Uterus (tissue), 4 donors: Measurements from ENCODE around the gene XYLT1. TPM values are rescaled to one million over a fixed set of nuclear protein-coding genes. Genes with fewer than 3 reads are reported as not detected.

Experiments used
- DNase-seq, 2 donors: peaks; one replicate each; pipeline ENCODE4 v3.0.0-alpha.2; 2019 to 2020
- H3K27ac ChIP-seq, 2 donors: fragments of 200-600 bp; sonication (generic); 1 replicate in 1 of 2; 2 replicates in 1 of 2; pipeline ENCODE4 v1.5.1; 2016 to 2018
- H3K27me3 ChIP-seq, 2 donors: fragments of 200-600 bp; sonication (generic); one replicate each; pipeline ENCODE4 v1.5.1; 2018 to 2019; ENCODE audit warnings: control low read depth in 1 of 2
- H3K36me3 ChIP-seq, 2 donors: fragments of 200-600 bp; sonication (generic); one replicate each; pipeline ENCODE4 v1.5.1; 2019; ENCODE audit warnings: control low read depth in 1 of 2
- H3K4me1 ChIP-seq, 2 donors: fragments of 200-600 bp; sonication (generic); one replicate each; pipeline ENCODE4 v1.5.1; 2018 to 2019; ENCODE audit warnings: control low read depth in 1 of 2
- H3K4me3 ChIP-seq, 2 donors: fragments of 200-600 bp; sonication (generic); 1 replicate in 1 of 2; 2 replicates in 1 of 2; pipeline ENCODE4 v1.5.1; 2018 to 2019; ENCODE audit warnings: mild to moderate bottlenecking in 1 of 2
- H3K9me3 ChIP-seq, 2 donors: fragments of 200-600 bp; sonication (generic); one replicate each; pipeline ENCODE4 v1.5.1; 2019; ENCODE audit warnings: control low read depth in 1 of 2
- POLR2A ChIP-seq, 2 donors: fragments of 450-650 bp; IDR thresholded peaks; one replicate each; pipeline ENCODE4 v1.6.1; 2016; ENCODE audit warnings: antibody characterized with exemption in 2 of 2, mild to moderate bottlenecking in 1 of 2, moderate library complexity in 1 of 2
- intact Hi-C: fragments of 100-400 bp; cut with DNase I; formaldehyde crosslinking; loops from one replicate; pipeline ENCODE4 v1.15.1; 2023; ENCODE audit warnings: low total_unique reads
- total RNA-seq, 4 donors: library from RNA; depleted of rRNA in 3 of 4; stranded (reverse); fragments of >200 nt in 3 of 4; gene quantifications; one replicate each; pipeline versions ENCODE4 v1.1.0 to v1.2.4, GENCODE V29; 2014 to 2023
- TF ChIP-seq, protein P1 (sequence below), 4 experiments: fragments of 200-600 bp in 2 of 4; fragments of 450-650 bp in 2 of 4; sonication (generic) in 2 of 4; IDR thresholded peaks; one replicate each; pipeline ENCODE4 v1.5.1; 2016 to 2019; ENCODE audit warnings: antibody characterized with exemption in 4 of 4, mild to moderate bottlenecking in 2 of 4, moderate library complexity in 1 of 4
- donor health status: DM: yes; HTN: yes; CAD: no.

XYLT1 gene
- total RNA-seq, 4 donors from 2014 or later: 1.5 to 42.2 (median 15.7) TPM

DNA sequence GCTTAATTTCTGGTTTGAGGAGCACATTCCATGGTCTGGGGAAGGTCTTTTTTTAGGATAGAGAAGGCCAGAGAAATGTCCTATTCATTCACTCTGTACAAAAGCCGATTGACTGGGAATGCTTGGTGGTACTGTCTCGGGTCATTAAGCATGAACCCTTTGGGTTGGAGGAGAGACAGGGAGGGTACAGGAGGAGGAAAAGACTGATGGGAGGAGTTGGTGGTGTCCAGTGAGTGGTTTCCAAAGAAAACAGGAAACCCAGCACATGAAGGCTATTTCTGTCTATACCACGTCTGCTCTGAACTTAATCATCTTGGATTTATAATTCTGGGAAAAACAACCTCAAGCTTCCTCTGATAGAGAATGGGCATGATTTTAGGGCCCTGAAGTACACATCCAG is 111.9 kb downstream of the XYLT1 start:
- H3K4me3 ChIP-seq: no peak overlapping the region
- TF ChIP-seq, protein P1, sequence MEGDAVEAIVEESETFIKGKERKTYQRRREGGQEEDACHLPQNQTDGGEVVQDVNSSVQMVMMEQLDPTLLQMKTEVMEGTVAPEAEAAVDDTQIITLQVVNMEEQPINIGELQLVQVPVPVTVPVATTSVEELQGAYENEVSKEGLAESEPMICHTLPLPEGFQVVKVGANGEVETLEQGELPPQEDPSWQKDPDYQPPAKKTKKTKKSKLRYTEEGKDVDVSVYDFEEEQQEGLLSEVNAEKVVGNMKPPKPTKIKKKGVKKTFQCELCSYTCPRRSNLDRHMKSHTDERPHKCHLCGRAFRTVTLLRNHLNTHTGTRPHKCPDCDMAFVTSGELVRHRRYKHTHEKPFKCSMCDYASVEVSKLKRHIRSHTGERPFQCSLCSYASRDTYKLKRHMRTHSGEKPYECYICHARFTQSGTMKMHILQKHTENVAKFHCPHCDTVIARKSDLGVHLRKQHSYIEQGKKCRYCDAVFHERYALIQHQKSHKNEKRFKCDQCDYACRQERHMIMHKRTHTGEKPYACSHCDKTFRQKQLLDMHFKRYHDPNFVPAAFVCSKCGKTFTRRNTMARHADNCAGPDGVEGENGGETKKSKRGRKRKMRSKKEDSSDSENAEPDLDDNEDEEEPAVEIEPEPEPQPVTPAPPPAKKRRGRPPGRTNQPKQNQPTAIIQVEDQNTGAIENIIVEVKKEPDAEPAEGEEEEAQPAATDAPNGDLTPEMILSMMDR (IDR thresholded peaks at IDR 0.05): no peak
- no peak for TF ChIP-seq POLR2A (IDR thresholded peaks at IDR 0.05)
- no peaks in the 10 kb centered on the region for H3K36me3 ChIP-seq
- intact Hi-C loops: no loop called here
- H3K4me1 ChIP-seq: no peaks in the 10 kb centered on the region
- H3K27ac ChIP-seq: no peak overlapping the region
- DNase-seq: no peak
- no peaks in the 10 kb centered on the region for H3K9me3 ChIP-seq
- no peaks in the 10 kb centered on the region for H3K27me3 ChIP-seq

DNA sequence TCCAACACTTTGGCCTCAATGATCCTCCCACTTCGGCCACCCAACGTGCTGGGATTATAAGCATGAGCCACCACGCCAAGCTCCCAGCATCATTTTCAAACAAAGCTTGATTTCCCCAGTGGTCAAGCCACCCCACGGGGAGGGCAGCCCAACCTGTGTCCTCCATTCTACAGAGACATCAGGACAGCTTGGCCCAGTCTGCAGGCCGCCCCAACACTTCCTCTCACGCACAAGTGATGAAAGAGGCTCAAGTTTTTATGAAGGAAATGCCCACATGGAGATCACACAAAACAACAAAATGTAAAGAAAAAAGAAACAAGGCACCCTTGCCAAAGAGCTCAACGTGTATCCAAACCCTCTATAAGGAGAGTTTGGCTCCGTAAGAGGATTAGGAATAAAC is 112.4 kb downstream of the XYLT1 start:
- H3K27ac ChIP-seq: no peak overlapping the region
- H3K4me1 ChIP-seq: no peaks in the 10 kb centered on the region
- TF ChIP-seq, protein P1 (IDR thresholded peaks at IDR 0.05): no peak
- TF ChIP-seq POLR2A (IDR thresholded peaks at IDR 0.05): no peak
- no peak for DNase-seq
- no peaks in the 10 kb centered on the region for H3K9me3 ChIP-seq
- intact Hi-C loops: no loop called here
- H3K27me3 ChIP-seq: no peaks in the 10 kb centered on the region
- no peaks in the 10 kb centered on the region for H3K36me3 ChIP-seq
- H3K4me3 ChIP-seq: no peak overlapping the region

DNA sequence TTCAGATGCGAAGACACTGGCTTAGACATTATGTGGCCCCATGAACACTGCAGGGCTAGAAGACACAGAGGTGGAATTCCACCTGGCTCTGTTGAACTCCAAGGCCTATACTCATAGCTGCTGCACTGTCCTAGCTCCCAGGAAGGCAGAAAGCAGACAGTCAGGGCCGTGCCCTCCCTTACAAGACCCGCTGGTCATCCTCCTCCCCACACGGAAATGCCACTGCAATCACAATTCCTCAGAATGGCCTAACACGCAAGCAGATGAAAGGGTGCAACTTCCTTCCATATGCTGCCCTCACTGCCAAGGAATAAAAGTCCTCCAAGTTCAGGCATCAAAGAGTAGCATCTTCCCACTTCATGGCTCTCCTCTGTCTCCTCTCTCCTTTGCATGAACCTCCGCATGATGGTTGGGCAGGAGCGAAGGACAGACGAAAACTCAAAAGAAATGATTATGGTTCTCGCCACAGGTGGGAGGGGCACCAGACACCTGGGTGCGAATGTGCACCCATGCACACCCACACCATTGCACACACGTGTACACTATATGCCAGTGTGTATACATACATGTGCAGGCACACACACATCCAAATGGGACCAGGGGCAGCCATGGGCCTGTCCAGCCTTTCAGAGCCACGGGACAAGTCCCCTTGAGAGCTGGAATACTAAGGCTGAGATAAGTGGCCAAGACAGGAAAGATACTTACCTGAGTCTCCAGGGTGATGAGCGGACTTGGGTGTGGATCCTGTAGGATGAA is 113.3 kb downstream of the XYLT1 start:
- intact Hi-C loops: no loop called here
- Histone ChIP-seq H3K9me3 (no peaks in the 10 kb centered on the region), H3K4me1 (no peaks in the 10 kb centered on the region), H3K36me3 (no peaks in the 10 kb centered on the region), H3K4me3 (no peak overlapping the region), H3K27me3 (no peaks in the 10 kb centered on the region), H3K27ac (no peak overlapping the region)
- TF ChIP-seq POLR2A (IDR thresholded peaks at IDR 0.05): no peak
- TF ChIP-seq, protein P1 (IDR thresholded peaks at IDR 0.05): no peak
- no peak for DNase-seq

DNA sequence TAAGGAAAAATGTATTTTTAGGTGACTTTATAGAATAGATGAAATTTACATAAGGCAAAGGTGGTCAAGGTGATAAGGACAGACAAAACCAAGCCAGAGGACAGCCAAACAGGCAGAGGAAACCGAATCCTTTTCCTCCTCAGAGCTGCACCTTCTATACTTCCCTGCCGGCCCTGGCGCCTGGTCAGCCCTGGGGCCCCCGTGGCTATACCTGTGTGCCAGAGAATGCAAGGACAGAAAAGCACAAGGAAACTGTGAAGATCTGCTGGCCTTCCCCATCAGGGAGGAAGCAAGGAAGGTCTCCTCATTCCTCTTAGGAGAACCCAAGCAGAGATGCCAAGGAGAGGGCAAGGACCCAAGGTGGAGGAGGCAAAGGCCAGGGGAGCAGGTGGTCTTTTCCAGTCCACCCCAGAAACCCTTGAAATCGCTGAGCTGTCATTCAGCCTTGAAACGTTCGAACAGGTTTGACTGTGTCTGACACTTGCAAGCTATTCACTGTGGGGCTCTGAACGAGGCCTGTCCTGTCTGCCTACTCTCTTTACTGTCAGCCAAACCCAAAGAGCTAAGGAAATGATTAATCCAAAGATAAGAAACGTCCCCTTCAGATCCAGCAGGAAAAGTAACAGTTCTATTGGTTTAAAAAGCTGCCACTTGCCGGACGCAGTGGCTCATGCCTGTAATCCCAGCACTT is 114.4 kb downstream of the XYLT1 start:
- no peak overlapping the region for H3K27ac ChIP-seq
- DNase-seq: no peak
- intact Hi-C loops: no loop called here
- no peaks in the 10 kb centered on the region for H3K27me3 ChIP-seq
- H3K4me1 ChIP-seq: no peaks in the 10 kb centered on the region
- TF ChIP-seq POLR2A (IDR thresholded peaks at IDR 0.05): no peak
- TF ChIP-seq, protein P1 (IDR thresholded peaks at IDR 0.05): no peak
- no peaks in the 10 kb centered on the region for H3K9me3 ChIP-seq
- H3K36me3 ChIP-seq: no peaks in the 10 kb centered on the region
- H3K4me3 ChIP-seq: no peak overlapping the region

DNA sequence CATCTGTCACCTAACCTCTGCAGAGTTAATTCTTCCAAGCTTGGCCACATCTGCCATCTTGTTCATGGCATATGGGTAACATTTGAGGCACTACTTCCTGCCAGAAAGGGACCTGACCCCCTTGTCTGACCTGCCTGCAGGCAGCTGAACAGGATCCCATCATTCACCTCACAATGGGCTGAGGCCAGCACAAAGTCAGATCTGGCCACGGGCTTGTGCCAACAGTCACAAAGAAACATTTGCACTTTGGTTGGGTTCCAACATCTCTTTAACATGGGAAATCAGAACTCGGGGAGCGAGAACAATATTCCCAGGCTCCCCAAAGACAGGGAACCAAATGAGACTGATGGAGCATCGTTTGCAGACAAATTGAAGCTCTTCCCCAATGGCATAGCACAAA is 116.1 kb downstream of the XYLT1 start:
- H3K4me1 ChIP-seq: no peaks in the 10 kb centered on the region
- intact Hi-C loops: no loop called here
- TF ChIP-seq, protein P1 (IDR thresholded peaks at IDR 0.05): no peak
- no peak for TF ChIP-seq POLR2A (IDR thresholded peaks at IDR 0.05)
- H3K4me3 ChIP-seq: no peak overlapping the region
- H3K27ac ChIP-seq: no peak overlapping the region
- H3K36me3 ChIP-seq: no peaks in the 10 kb centered on the region
- H3K9me3 ChIP-seq: no peaks in the 10 kb centered on the region
- H3K27me3 ChIP-seq: no peaks in the 10 kb centered on the region
- DNase-seq: no peak
